Right atrium auricular region (tissue), 2 donors: Measurements from ENCODE around the gene POP5. TPM values are rescaled to one million over a fixed set of nuclear protein-coding genes. Genes with fewer than 3 reads are reported as not detected.
"Not testable (repeated sequence)": the region's sequence is repeated elsewhere in the genome, so short reads cannot be mapped to it uniquely, and the experiment has no call there.

ENCODE experiments used
- DNase-seq: peaks from one replicate; pipeline ENCODE4 v3.0.0-alpha.2; 2019; ENCODE audit warnings: low spot score
- H3K27ac ChIP-seq, 2 donors: fragments of 200-600 bp; sonication (generic); 1 replicate in 1 of 2; 2 replicates in 1 of 2; pipeline ENCODE4 v1.5.1; 2016 to 2019
- H3K27me3 ChIP-seq, 2 donors: fragments of 200-600 bp; sonication (generic); one replicate each; pipeline versions ENCODE4 v1.5.1 to v1.6.0; 2017 to 2019
- H3K36me3 ChIP-seq: fragments of 200-600 bp; sonication (generic); one replicate; pipeline ENCODE4 v1.5.1; 2016
- H3K4me1 ChIP-seq, 2 donors: fragments of 200-600 bp; sonication (generic); one replicate each; pipeline versions ENCODE4 v1.5.1 to v1.6.0; 2017 to 2019
- H3K4me3 ChIP-seq, 2 donors: fragments of 200-600 bp; sonication (generic); 1 replicate in 1 of 2; 2 replicates in 1 of 2; pipeline ENCODE4 v1.5.1; 2017 to 2019; ENCODE audit warnings: mild to moderate bottlenecking in 1 of 2, moderate library complexity in 1 of 2
- H3K9me3 ChIP-seq, 2 donors: fragments of 200-600 bp; sonication (generic); one replicate each; pipeline ENCODE4 v1.5.1; 2019
- CTCF ChIP-seq, 2 donors: fragments of 200-600 bp; sonication (generic); IDR thresholded peaks; one replicate each; pipeline ENCODE4 v1.5.1; 2019; ENCODE audit warnings: antibody characterized with exemption in 2 of 2
- total RNA-seq, 2 donors: library from RNA; depleted of rRNA; stranded (reverse); fragments of >200 nt; gene quantifications; one replicate each; pipeline ENCODE4 v1.1.0, GENCODE V29; 2016

The POP5 gene
- total RNA-seq, 2 donors from 2014 or later = 21.8 to 33.9 TPM

GRCh38 chr12:120532701-120533238 lies 48.4 kb downstream of the POP5 start:
- peaks cover 0 to 40% of the 10 kb centered on the region in 2 donors for H3K4me1 ChIP-seq
- H3K4me3 ChIP-seq = no peak overlapping the region
- no peaks in the 10 kb centered on the region for H3K9me3 ChIP-seq
- no peak overlapping the region for H3K27ac ChIP-seq
- no peak for TF ChIP-seq CTCF (IDR thresholded peaks at IDR 0.05)
- H3K36me3 ChIP-seq = no peaks in the 10 kb centered on the region
- no peak for DNase-seq
- H3K27me3 ChIP-seq = no peaks in the 10 kb centered on the region

GRCh38 chr12:120530418-120530761 lies 50.8 kb downstream of the POP5 start:
- Histone ChIP-seq H3K4me1 (peaks cover 0 to 16% of the 10 kb centered on the region in 2 donors), H3K4me3 (peak overlapping the region in 1 of 2 donors; percentile 71)
- H3K36me3 ChIP-seq, H3K27me3 ChIP-seq, H3K27ac ChIP-seq, DNase-seq, H3K9me3 ChIP-seq: not testable (repeated sequence)

- no peaks in the 10 kb centered on the region for H3K9me3 ChIP-seq
- H3K27me3 ChIP-seq = no peaks in the 10 kb centered on the region
- no peak for DNase-seq
- H3K4me1 ChIP-seq = peaks cover 0 to 14% of the 10 kb centered on the region in 2 donors
- peak overlapping the region; percentile 94 to 96 for H3K27ac ChIP-seq
- TF ChIP-seq CTCF (IDR thresholded peaks at IDR 0.05) = no peak
- no peaks in the 10 kb centered on the region for H3K36me3 ChIP-seq
- H3K4me3 ChIP-seq = peak overlapping the region; percentile 71 to 86
These were observed 51.4 kb downstream of the POP5 start for GRCh38 chr12:120529641-120530417.

GRCh38 chr12:120528861-120529525 lies 52.2 kb downstream of the POP5 start, which contains the start of gene COQ5:
Gene COQ5 (minus strand): TSS chr12:120529158. CDS start chr12:120529141, 17 bp downstream.
- no peak for TF ChIP-seq CTCF (IDR thresholded peaks at IDR 0.05)
- Histone ChIP-seq H3K36me3 (no peaks in the 10 kb centered on the region), H3K27ac (peak within 1 kb of the TSS; percentile 94 to 96), H3K9me3 (no peaks in the 10 kb centered on the region), H3K4me3 (peak within 1 kb of the TSS; percentile 71 to 86), H3K4me1 (peaks cover 0 to 14% of the 10 kb centered on the region in 2 donors), H3K27me3 (no peaks in the 10 kb centered on the region)
- peak; percentile 93 for DNase-seq

Other genes starting within 250 kb of the POP5 start
- gene MSI1, start 212.2 kb downstream of the POP5 start, total RNA-seq = 1 to 10 TPM in 1 of 2 donors, under 1 TPM in 1; 0.93 to 2.9 TPM
- 100 to 1,000 TPM; 190 to 291 TPM for gene COX6A1, start 143.3 kb downstream of the POP5 start, total RNA-seq
- gene TRIAP1, start 135.0 kb downstream of the POP5 start, total RNA-seq = 1 to 10 TPM; 8.9 to 9.2 TPM
- gene GATC, start 135.0 kb downstream of the POP5 start, total RNA-seq = 10 to 100 TPM; 11.6 to 13.6 TPM
- 10 to 100 TPM; 18.7 to 31.4 TPM for gene SRSF9, start 111.7 kb downstream of the POP5 start, total RNA-seq
- 100 to 1,000 TPM; 168 to 178 TPM for gene DYNLL1, start 85.3 kb downstream of the POP5 start, total RNA-seq
- 10 to 100 TPM; 21.9 to 34.3 TPM for gene COQ5, start 52.2 kb downstream of the POP5 start, total RNA-seq
- gene RNF10, start 47.0 kb downstream of the POP5 start, total RNA-seq = 100 to 1,000 TPM; 166 to 168 TPM
- 1 to 10 TPM in 1 of 2 donors, under 1 TPM in 1; 0.71 to 2.0 TPM for gene CABP1, start 59.2 kb upstream of the POP5 start, total RNA-seq
- gene MLEC, start 105.7 kb upstream of the POP5 start, total RNA-seq = 100 to 1,000 TPM in 1 of 2 donors, 10 to 100 TPM in 1; 89.7 to 179 TPM
- 10 to 100 TPM in 1 of 2 donors, 1 to 10 TPM in 1; 8.9 to 13.1 TPM for gene UNC119B, start 129.1 kb upstream of the POP5 start, total RNA-seq
- 10 to 100 TPM; 58.6 to 92.6 TPM for gene ACADS, start 144.4 kb upstream of the POP5 start, total RNA-seq